VCaP (cell line): ENCODE data around the gene CD1B.

Experiments
- H3K27ac ChIP-seq: fragments of 450-650 bp; 2 replicates; pipeline ENCODE4 v1.5.1; 2017
- TF ChIP-seq, protein P1 (sequence below): fragments of 450-650 bp; conservative IDR thresholded peaks from 2 replicates; pipeline ENCODE4 v1.5.1; 2017; ENCODE audit warnings: mild to moderate bottlenecking, moderate library complexity

The CD1B gene

DNA sequence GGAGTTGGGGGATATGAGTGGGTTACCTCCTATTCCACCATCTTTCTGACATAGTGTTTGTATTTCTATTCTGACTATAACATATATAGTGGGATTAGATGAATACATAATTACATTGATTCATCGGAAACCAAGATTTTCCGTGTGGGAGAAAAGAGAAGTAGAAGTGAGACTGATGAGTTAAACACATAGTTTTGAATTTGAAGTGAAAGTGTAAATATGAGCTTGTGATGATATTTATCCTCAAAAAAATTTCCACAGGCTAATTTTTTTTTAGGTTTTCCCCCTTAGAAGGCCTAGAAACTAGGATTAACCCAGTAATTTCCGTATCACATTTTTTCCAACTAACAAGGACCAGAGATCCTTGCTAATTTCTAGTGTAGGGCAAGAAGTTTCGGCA is 6.9 kb downstream of the CD1B start:
- TF ChIP-seq, protein P1, sequence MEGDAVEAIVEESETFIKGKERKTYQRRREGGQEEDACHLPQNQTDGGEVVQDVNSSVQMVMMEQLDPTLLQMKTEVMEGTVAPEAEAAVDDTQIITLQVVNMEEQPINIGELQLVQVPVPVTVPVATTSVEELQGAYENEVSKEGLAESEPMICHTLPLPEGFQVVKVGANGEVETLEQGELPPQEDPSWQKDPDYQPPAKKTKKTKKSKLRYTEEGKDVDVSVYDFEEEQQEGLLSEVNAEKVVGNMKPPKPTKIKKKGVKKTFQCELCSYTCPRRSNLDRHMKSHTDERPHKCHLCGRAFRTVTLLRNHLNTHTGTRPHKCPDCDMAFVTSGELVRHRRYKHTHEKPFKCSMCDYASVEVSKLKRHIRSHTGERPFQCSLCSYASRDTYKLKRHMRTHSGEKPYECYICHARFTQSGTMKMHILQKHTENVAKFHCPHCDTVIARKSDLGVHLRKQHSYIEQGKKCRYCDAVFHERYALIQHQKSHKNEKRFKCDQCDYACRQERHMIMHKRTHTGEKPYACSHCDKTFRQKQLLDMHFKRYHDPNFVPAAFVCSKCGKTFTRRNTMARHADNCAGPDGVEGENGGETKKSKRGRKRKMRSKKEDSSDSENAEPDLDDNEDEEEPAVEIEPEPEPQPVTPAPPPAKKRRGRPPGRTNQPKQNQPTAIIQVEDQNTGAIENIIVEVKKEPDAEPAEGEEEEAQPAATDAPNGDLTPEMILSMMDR, result no peak
- no peak overlapping the region for H3K27ac ChIP-seq

DNA sequence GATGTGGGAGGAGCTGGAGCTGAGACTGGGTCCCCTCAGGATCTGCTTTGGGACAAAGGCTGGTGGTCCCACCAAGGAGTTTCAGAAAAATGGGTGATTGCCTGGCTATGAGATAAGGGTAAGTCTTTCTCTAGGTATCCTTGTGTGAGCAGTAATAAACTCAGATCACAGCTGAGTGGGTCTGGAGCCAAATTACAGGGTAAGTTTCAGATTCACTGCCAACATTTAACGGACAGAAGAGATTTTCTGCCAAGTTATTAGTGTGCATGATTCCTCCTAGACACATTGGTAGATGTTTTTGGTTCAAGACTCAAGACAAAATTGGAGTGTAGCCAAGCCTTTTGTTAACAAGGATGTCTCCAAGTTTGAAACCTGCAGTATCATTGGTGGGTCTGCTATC is 7.5 kb downstream of the CD1B start:
- H3K27ac ChIP-seq, result no peak overlapping the region
- TF ChIP-seq, protein P1, result no peak

DNA sequence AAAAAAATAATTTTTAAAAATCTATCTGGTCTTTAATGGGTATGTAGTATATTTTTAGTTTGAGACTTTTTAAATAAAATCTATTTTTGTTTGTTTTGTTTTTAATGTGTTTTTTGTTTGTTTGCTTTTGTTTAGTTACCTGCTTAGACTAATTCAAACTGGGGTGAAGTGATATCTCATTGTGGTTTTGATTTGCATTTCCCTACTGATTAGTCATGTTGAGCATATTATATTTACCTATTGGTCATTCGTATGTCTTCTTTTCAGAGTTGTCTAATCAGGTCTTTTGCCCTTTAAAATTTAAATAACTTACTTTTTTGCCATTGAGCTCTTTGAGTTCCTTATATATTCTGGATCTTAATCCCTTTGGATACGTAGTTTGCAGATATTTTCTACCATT is 20.3 kb downstream of the CD1B start:
- TF ChIP-seq, protein P1, result no peak

DNA sequence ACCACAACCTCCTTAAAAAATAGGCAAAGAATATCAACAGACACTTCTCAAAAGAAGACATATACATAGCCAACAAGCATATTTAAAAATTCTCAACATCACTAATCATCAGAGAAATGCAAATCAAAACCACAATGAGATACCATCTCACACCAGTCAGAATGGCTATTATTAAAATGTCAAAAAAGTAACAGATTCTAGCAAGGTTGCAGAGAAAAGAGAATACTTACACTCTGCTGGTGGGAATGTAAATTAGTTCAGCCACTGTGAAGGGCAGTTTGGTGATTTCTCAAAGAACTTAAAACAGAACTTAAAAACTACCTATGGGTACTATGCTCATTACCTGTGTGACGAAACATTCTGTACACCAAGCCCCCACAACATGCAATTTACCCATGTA is 20.7 kb downstream of the CD1B start:
- no peak overlapping the region for H3K27ac ChIP-seq
- TF ChIP-seq, protein P1, result no peak

More for the DNA sequence above, 20.3 kb downstream of the CD1B start:
- no peak overlapping the region for H3K27ac ChIP-seq

DNA sequence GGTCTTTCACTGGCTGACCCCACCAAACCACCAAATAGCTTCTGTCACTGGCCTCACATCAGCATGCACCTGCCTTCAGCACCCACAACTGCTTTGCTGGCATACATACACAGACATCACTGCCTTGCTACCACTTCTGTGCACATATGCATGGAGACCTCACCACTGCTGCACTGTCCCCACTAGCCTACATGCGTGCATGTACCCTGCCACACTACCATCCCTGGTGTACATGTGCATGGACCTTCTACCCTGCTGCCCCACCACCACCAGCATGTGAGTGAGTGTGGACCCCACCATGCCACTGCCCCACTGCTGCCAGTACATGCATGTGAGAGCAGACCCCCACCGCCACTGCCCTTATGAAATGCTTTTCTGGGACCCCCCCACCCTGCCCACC is 35.5 kb downstream of the CD1B start:
- TF ChIP-seq, protein P1, result no peak

DNA sequence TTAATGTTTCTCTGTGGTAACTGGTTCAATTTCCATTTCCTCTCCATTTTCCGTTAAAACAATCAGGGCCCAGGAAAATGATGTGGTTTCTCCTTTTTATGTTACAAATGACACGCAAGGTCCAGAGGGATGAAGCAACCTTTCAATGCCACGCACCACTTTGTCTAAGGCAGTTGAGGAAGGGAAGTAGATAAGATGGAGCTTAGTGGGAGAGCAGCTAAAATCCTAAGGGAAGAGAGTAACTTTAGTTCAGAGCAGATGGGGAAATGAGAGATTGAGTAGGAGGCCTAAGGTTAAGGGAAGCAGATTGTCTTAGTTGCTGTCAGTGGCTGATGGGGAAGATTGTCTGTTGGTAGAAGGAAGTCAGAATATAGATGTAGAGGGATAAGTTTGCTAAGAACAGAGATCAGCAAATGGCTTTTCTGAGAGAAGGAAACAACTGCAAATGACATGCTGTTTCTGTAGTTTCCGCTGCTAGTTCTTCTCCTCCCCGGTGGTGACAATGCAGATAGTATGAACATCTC is 40.9 kb downstream of the CD1B start:
- H3K27ac ChIP-seq, result no peak overlapping the region
- TF ChIP-seq, protein P1, result no peak

More for the DNA sequence above, 35.5 kb downstream of the CD1B start:
- H3K27ac ChIP-seq, result no peak overlapping the region

DNA sequence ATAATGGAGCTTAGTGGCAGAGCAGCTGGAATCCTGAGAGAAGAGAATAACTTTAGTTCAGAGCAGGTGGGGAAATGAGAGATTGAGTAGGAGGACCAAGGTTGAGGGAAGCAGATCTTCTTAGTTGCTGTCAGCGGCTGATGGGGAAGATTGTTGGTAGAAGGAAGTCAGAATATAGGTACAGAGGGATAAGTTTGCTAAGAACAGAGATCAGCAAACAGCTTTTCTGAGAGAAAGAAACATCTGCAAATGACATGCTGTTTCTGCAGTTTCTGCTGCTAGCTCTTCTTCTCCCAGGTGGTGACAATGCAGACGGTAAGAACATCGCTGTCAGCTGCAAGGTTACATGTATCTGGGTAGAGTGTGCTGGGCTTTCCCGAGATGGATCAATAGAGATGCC is 41.5 kb downstream of the CD1B start, which contains the start of gene CD1C:
TSS of gene CD1C (plus strand) at position 113 of the 400 bp plus-strand sequence. CDS start at position 255, 142 bp downstream.
- TF ChIP-seq, protein P1, result no peak
- no peak within 1 kb of the TSS for H3K27ac ChIP-seq
